Ishikawa (cell line): ENCODE data around the gene FOXK1.

Experiments
- CEBPB ChIP-seq: IDR thresholded peaks from 2 replicates; pipeline ENCODE4 v1.6.1; 2012
- CREB1 ChIP-seq: IDR thresholded peaks from 2 replicates; pipeline ENCODE4 v1.6.1; 2012; ENCODE audit warnings: low read depth
- EGR1 ChIP-seq: IDR thresholded peaks from 2 replicates; pipeline ENCODE4 v1.6.1; 2012
- EP300 ChIP-seq: IDR thresholded peaks from 2 replicates; pipeline ENCODE4 v1.6.1; 2012; ENCODE audit warnings: borderline replicate concordance
- FOXM1 ChIP-seq: IDR thresholded peaks from 2 replicates; pipeline ENCODE4 v1.6.1; 2012; ENCODE audit warnings: low read depth, borderline replicate concordance
- MAX ChIP-seq: IDR thresholded peaks from 2 replicates; pipeline ENCODE4 v1.6.1; 2012
- NFIC ChIP-seq: IDR thresholded peaks from 2 replicates; pipeline ENCODE4 v1.6.1; 2012
- RAD21 ChIP-seq: IDR thresholded peaks from 2 replicates; pipeline ENCODE4 v1.6.1; 2012; ENCODE audit warnings: low read depth
- TAF1 ChIP-seq: IDR thresholded peaks from 2 replicates; pipeline ENCODE4 v1.6.1; 2012; ENCODE audit warnings: low read depth, mild to moderate bottlenecking
- TCF12 ChIP-seq: IDR thresholded peaks from 2 replicates; pipeline ENCODE4 v1.6.1; 2012; ENCODE audit warnings: low read depth
- TEAD4 ChIP-seq: IDR thresholded peaks from 2 replicates; pipeline ENCODE4 v1.6.1; 2012
- YY1 ChIP-seq: IDR thresholded peaks from 2 replicates; pipeline ENCODE4 v1.6.1; 2012; ENCODE audit warnings: low read depth
- ZBTB7A ChIP-seq: IDR thresholded peaks from 2 replicates; pipeline ENCODE4 v1.6.1; 2012; ENCODE audit warnings: low read depth
- TF ChIP-seq, protein P1 (sequence below): IDR thresholded peaks from 2 replicates; pipeline ENCODE4 v1.6.1; 2012; ENCODE audit warnings: low read depth, mild to moderate bottlenecking
- TF ChIP-seq, protein P2 (sequence below): IDR thresholded peaks from 2 replicates; pipeline ENCODE4 v1.6.1; 2012

The FOXK1 gene

DNA sequence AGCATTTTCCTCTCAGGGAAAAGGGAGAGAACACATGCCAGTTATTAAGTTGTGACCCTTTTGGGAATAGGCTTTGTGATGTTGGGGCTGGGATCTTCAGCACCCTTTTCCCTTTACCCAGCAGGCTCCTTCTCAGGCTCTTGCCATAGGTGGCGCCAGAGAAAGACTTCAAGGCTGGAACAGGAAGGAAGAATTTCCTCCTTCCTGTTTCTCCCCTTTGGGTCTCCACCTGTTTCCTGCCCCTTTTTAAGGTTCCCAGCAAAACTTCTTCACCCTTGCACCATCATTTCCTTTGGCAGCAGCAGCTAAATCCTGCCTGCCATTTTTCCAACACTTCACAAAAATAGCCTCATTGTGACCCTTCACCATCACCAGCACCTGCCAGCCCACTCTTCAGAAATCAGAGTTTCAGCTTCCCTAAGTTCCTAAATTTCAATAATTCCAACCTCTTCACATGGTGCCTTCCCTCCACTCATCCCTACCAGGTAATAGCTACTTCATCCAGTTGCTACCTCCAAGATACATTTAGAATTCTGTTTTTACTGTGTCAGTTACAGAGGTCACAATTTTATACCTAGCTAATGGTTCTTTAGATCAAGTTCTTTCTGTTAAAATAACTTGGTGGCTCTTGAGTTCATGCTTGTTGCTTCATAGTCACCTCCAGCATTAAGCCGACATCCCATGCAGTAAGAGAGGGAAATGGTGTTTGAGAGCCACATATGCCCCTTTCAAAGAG lies 22.4 kb upstream of the FOXK1 start:
- TF ChIP-seq, protein P1, sequence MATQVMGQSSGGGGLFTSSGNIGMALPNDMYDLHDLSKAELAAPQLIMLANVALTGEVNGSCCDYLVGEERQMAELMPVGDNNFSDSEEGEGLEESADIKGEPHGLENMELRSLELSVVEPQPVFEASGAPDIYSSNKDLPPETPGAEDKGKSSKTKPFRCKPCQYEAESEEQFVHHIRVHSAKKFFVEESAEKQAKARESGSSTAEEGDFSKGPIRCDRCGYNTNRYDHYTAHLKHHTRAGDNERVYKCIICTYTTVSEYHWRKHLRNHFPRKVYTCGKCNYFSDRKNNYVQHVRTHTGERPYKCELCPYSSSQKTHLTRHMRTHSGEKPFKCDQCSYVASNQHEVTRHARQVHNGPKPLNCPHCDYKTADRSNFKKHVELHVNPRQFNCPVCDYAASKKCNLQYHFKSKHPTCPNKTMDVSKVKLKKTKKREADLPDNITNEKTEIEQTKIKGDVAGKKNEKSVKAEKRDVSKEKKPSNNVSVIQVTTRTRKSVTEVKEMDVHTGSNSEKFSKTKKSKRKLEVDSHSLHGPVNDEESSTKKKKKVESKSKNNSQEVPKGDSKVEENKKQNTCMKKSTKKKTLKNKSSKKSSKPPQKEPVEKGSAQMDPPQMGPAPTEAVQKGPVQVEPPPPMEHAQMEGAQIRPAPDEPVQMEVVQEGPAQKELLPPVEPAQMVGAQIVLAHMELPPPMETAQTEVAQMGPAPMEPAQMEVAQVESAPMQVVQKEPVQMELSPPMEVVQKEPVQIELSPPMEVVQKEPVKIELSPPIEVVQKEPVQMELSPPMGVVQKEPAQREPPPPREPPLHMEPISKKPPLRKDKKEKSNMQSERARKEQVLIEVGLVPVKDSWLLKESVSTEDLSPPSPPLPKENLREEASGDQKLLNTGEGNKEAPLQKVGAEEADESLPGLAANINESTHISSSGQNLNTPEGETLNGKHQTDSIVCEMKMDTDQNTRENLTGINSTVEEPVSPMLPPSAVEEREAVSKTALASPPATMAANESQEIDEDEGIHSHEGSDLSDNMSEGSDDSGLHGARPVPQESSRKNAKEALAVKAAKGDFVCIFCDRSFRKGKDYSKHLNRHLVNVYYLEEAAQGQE: no peak
- TF ChIP-seq TCF12: no peak
- TF ChIP-seq EP300: no peak
- TF ChIP-seq MAX: no peak

DNA sequence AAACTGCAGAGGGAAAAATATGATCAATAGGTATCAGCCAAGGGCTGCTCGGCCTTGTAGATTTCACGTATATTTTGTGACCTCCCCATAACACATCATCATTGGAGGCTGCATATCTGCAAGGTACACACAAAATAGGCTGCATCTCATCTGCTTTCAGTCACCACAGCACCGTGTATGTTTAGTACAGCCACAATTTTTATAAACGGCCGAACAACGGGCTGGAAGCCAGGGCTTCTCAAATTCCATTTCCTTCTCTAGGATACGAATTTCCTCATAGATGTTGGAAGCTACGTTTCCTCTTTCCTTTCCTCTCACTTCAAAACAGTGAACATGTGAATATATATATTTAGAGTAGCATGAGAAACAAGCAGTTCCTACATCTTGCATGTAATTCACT lies 20.2 kb upstream of the FOXK1 start:
- TF ChIP-seq CREB1 (no peak), YY1 (no peak), RAD21 (no peak)

DNA sequence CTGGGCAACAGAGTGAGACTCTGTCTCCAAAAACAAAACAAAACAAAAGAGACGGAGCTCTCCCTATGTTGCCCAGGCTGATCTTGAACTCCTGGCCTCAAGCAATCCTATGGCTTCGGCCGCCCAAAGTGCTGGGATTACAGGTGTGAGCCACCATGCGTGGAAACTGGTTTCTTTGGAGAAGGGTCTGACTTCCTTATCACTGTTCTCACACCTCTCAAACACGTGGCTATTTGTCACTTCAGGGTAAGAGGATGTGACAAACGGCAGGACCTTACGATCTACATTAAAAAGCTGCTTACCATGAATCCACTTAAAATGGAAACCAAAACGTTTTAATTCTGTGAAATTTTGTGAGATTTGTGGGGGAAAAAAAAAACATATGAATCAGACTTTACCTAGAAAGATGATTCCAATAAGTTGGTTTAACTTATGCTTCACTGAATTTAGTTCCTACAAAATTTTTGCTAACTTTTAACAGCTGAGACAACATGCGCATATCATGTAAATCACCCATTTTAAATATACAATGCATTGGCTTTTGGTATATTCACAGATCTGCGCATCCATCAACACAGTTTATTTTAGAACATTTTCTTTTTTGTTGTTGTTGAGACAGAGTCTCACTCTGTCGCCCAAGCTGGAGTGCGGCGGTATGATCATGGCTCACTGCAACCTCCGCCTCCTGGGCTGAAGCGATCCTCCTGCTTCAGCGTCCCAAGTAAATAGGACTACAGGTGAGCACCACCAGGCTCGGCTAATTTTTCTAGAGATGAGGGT lies 18.7 kb upstream of the FOXK1 start:
- no peak for TF ChIP-seq MAX
- TF ChIP-seq, protein P1: no peak
- TF ChIP-seq TAF1: no peak
- TF ChIP-seq NFIC: no peak
- TF ChIP-seq EGR1: no peak
- no peak for TF ChIP-seq FOXM1
- TF ChIP-seq, protein P2, sequence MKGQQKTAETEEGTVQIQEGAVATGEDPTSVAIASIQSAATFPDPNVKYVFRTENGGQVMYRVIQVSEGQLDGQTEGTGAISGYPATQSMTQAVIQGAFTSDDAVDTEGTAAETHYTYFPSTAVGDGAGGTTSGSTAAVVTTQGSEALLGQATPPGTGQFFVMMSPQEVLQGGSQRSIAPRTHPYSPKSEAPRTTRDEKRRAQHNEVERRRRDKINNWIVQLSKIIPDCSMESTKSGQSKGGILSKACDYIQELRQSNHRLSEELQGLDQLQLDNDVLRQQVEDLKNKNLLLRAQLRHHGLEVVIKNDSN: no peak
- TF ChIP-seq RAD21: no peak
- no peak for TF ChIP-seq YY1
- no peak for TF ChIP-seq EP300

GRCh38 chr7:4665661-4666060 lies 16.4 kb upstream of the FOXK1 start:
- TF ChIP-seq TEAD4: no peak
- no peak for TF ChIP-seq FOXM1
- TF ChIP-seq TCF12: no peak
- no peak for TF ChIP-seq EP300
- TF ChIP-seq ZBTB7A: no peak
- TF ChIP-seq TAF1: no peak
- no peak for TF ChIP-seq MAX
- TF ChIP-seq NFIC: no peak
- TF ChIP-seq RAD21: no peak
- no peak for TF ChIP-seq YY1
- no peak for TF ChIP-seq EGR1
- no peak for TF ChIP-seq CEBPB
- TF ChIP-seq, protein P1: no peak
- no peak for TF ChIP-seq CREB1
- TF ChIP-seq, protein P2: no peak
